ENCODE measurements around the gene NOTCH3. TPM values are rescaled to one million over a fixed set of nuclear protein-coding genes. Genes with fewer than 3 reads are reported as not detected.
A peak's percentile ranks its signal among the peaks of the same experiment; 100 is the strongest.

The NOTCH3 gene
- total RNA-seq = 124 TPM

DNA sequence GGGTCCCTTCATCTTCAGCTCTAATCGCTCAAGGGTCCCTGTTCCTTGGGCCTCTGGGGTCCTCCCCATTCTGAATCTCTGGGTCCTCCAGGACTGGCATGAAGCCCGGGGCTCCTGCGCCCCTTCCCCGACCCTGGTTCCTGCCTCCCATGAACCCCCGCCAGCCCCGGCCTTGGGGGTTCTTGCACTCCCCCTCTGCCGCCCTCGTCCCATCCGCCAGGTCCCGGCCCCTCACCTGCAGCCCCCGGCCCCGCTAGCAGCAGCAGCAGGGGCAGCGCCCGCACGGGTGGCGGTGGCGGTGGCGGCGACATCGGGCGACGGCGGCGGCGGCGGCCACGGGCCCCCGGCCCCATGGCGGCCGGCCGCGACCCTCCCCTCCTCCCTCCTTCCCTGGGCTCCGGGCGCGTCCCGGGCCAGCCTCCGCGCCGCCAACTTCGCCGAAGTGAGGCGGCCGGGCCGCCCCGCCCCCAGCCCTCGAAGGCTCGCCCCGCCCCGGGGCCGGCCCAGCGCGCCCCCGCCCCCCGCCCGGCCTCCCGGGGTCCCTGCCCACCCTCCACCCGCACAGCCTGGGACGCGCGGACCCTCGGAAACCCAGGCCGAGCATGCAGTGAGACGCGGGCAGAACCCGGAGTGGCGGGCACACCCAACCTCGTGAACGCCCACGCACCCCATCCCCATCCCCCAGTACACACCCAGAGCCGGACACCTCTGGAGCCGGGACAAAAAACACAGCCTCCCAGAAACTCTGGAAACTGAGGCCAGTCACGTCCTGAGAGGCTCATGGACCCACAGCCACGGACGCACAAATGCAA is at the start of gene NOTCH3:
TSS of gene NOTCH3 (minus strand) at position 443 of the 812 bp plus-strand sequence. CDS start at position 353, 90 bp downstream.
- intact Hi-C loops (cut with DNase I) = no loop called here
- peak; percentile 63 for DNase-seq (ENCODE audit: low spot score)
- no peak for ATAC-seq

DNA sequence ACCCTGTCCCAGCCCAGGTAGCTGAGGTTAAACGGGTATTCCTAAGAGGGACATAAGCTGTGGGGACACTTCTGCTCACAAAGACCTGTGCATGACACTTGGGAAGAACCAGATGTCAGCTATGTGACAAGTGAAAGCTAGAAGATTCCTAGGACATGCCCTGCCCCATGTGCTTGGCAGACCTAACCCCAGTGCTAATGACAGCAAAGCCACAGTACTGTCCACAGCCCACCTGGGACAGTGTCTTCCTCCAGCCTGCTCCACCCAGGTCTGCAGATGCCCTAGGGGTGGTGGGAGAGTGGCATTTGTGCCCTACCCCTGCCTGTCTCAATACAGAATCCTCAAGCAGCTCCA is 49.8 kb upstream of the NOTCH3 start:
- DNase-seq (ENCODE audit: low spot score) (peak; percentile 42), ATAC-seq (no peak)
- intact Hi-C loops (cut with DNase I) = loop anchor here (5.0 kb wide), 1 partner anchor 73 kb away; no protein-coding TSS in a partner anchor

DNA sequence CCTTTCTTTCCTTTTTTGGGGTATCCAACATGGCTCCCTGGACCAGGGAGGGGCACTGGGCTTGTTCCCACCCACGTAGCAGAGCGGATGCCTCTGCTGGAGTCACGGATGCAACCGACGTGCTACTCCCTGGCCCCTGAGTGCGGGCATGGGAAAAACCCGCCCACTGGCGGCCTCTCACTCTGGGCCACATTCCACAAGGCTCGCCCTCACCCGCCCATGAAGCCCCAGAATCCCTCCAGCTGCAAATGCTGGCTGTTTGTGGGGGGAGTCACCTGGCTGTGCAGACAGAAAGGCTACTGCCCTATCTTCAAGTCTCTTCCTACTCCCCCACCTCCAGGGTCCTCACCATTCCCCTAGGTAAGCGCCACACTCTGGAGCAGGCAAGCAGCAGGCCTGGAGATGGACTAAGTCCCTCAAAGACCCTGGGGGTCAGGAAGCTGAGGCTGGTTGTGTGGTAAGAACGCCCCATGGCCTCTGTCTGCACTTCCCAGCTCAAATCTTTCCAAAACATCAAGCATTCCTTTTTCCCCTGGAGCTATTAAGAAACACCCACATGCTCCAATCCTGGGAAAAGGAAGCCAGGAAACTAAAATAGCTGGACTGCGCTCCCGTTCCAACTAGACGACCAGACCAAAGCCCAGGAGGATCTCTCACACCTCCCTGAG is 49.3 kb upstream of the NOTCH3 start:
- intact Hi-C loops (cut with DNase I) = loop anchor here (5.0 kb wide), 1 partner anchor 73 kb away; no protein-coding TSS in a partner anchor
- DNase-seq (ENCODE audit: low spot score) (peak; percentile 86), ATAC-seq (peak; percentile 69)

DNA sequence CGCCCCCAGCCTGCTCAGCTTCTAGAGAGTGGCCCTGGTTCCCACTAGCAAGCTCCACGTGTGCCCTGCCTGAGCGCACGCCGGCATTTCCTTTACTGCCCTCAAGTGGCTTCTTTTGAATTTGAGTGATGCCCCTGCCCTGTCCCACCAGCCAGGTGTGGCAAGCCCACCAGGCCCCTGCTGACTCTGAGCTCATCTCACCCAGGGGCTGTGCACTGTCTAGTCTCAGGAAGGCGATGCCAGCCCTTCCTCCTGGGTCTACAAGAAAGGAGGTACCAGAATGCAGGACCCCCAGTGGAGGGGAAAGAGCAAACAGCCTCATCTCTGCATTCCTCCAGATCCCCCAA is 48.7 kb upstream of the NOTCH3 start:
- intact Hi-C loops (cut with DNase I) = no loop called here
- DNase-seq (ENCODE audit: low spot score) = no peak
- ATAC-seq = no peak

DNA sequence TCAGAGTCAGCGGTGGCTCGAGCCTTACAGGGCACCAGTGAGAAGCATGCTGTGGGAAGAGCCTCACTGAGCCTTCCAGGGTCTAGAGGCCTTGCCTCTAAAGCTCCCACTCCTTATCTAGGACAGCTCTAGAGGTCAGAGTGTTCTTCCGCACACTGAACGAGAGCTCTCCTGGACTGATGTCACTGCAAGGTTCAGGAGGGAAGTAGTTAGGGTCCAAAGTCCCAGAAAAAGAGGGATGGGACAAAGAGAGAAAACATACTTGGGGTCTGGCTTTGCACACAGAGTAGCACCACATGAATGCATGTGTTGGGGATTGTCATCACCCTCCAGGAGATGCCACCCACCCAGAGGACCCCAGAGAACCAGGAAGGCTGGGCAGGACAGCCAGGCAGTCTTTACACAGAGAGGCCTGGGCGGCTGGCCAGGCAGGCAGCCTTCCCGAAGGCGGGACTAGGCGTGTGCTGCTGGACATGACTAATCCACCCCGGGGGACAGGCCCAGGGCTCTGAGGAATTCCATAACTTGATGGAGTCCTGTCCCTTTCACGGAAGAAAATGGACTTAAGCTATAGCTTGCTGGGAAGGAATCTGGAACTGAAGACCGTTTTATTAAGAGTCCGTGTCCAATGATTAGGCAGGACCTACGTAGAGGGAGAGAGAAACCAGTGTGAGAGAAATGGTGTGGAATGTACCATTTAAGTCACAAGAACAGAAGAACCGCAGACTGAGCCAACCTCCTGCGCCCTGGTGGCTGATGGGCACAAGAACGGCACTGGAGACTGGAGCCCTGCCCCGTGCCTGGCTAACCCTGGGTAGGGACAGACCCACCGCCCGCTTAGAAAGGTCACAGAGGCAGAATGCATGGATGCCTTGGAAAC is 48.1 kb upstream of the NOTCH3 start:
- DNase-seq (ENCODE audit: low spot score) (peak; percentile 88), ATAC-seq (peak; percentile 63)
- intact Hi-C loops (cut with DNase I) = no loop called here

DNA sequence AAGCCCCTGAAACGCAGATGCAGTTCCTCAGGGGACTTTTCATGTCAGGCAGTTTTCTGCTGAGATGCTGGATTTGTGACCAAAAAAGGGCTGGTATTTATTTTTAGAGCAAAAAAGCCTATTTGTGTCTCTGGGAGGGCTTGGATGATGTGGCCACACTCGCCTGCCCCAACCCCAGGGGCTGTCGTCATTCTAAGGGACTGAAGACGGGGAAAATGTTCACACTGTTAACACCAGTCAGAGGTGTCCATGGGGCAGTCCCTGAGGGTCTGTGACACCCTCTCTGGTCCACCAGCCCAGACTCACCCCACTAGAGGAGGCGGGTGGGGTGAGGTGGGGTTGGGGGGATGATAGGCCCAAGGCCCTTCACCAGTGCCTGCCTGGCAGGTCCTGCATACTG is 47.3 kb upstream of the NOTCH3 start:
- intact Hi-C loops (cut with DNase I) = no loop called here
- ATAC-seq (no peak), DNase-seq (ENCODE audit: low spot score) (peak; percentile 55)

DNA sequence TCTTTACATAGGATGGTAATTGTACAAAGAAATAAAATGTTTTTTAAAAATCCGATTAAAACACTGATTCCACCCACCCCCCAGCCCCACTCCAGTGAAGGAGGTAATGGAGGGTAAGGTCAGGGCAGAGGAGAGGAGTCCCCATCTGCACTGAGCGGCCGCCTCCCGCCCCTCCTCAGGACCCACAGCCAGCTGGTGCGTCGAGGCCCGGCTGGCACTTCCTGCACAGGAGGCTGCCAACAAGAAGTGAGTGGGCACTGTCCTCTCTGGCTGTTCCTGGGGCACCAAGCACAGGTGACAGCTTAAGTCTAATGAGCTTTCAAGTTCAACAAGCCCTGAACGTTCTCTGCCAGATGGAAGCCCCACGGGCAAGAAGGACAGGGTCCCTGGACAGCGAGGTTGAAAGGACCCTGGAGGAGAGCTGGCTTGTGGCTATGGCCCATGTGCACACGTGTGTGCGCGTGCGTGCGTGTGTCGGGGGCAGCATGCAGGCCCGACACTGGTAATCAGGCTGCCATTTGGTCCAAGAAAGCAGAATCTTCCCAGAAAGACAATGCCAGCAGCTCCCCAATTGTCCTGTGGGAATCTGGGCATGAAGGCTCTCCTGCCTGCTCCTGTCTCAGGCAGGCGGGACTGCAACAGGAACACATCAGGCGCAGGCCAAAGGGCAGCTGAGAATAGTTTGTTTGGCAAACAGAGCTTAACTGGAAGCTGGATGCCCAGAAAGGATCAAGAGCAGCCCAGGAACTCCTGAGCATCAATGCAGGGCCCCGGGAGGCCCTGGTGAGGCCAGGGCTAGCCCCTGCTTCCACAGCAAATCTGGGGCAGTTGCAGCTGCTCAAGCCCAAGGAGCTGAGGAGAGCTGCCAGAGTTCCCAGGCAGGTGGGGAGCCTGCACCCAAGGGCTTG is 46.6 kb upstream of the NOTCH3 start:
- ATAC-seq = no peak
- intact Hi-C loops (cut with DNase I) = no loop called here
- peak; percentile 55 for DNase-seq (ENCODE audit: low spot score)

DNA sequence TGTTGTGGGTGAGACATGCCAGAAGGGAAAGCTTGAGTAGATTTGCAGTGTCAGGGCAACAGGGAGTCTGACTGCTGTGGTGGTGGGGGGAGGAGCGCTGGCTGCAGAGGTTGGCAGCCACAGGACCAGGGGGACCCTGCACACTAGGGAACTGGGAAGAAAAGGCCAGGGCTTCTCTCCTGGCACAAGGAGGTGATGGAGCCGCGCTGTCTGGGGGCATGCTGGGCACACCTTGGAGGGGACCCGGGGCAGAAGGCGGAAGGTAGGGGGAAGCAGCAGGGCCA is 45.3 kb upstream of the NOTCH3 start:
- ATAC-seq (no peak), DNase-seq (ENCODE audit: low spot score) (peak; percentile 53)
- intact Hi-C loops (cut with DNase I) = no loop called here

DNA sequence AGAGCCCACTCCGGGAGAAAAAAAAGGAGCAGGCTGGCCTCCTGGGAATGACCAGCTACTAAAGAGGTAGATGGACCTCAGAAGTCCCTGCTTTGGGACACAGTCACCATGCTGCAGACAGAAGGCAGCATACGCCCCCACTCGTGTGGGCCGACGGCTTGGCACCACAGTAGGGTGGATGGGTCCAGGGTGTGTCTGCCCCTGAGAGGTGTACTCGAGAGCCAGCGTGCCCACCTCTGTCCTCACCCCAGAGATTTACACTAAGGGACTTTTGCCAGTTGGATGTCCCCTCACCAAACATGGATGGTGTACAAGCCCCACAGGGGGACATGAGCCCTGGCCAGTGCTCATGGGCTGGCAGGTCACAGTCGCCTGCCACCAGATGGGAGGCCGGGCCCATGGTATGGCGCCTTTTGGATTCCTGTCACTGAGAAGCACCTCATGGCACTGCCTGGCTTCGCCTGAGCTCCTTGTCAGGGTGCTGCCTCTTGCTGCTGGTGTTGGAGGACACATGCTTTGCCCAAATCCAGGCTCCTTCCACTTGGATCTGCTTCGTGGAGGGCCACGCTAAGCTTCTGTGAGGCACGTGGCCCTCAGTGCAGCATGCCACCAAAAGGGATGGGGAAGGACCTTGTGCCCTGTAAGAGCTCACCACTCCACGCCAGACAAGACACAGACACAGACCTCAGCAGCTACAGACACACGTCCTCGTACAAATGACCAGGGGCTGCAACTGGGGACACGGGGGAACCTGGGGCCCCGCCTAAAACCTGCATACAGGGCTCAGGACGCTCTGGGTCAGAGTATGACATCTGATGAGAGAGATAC is 44.8 kb upstream of the NOTCH3 start:
- DNase-seq (ENCODE audit: low spot score) (peak; percentile 54), ATAC-seq (no peak)
- intact Hi-C loops (cut with DNase I) = no loop called here

DNA sequence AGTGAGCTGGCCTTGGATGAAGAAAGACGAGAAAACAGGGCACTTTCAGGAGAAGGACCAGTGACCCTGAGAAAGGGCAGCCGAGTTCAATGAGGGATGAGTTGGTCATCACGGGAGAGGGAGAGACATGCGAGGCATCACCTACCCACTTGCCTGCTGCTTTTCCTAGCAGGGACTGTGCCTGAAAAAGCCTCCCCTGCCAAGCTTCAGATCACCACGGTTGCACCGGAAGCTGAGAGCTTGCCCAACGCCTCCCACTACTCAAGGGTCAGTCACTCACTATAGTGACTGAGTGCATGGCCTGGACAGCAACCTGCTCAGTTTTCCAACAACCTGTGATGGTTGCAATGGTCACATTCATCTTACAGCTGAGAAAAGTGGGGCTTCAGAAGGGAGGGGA is 44.0 kb upstream of the NOTCH3 start:
- ATAC-seq = no peak
- intact Hi-C loops (cut with DNase I) = no loop called here
- DNase-seq (ENCODE audit: low spot score) = no peak

DNA sequence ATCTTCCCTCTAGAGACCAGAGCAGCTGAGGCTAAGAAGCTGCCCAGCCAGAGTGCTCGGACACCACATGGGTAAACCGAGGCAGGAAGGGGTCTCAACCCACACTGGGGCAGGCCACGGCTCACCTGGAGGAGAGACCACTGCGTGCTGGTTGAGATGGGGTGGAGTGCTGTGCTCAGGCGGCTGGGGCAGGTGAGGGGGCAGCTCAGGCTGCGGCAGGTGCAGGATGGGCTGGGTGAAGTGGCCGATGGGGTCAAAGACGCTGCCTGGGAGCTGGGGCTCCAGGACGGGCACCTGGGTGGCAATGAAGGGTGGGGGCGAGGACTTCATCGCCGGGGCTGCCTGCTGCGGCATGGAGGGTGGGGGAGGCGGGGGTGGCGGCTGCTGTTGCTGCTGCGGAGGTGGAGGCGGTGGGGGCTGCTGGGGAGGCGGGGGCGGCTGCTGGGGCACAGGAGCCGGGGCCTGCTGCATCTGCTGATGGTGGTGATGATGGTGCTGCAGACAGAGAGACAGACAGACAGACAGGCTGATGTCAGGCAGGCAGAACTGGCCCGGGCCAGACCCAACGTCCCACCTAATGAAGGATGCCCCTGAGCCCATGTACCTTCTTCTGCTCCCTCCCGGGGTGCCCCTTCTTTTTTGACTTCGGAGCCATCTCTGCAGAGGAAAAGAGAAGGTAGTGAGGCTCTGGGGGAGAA is 43.5 kb upstream of the NOTCH3 start:
- DNase-seq (ENCODE audit: low spot score) (no peak), ATAC-seq (no peak)
- intact Hi-C loops (cut with DNase I) = no loop called here

DNA sequence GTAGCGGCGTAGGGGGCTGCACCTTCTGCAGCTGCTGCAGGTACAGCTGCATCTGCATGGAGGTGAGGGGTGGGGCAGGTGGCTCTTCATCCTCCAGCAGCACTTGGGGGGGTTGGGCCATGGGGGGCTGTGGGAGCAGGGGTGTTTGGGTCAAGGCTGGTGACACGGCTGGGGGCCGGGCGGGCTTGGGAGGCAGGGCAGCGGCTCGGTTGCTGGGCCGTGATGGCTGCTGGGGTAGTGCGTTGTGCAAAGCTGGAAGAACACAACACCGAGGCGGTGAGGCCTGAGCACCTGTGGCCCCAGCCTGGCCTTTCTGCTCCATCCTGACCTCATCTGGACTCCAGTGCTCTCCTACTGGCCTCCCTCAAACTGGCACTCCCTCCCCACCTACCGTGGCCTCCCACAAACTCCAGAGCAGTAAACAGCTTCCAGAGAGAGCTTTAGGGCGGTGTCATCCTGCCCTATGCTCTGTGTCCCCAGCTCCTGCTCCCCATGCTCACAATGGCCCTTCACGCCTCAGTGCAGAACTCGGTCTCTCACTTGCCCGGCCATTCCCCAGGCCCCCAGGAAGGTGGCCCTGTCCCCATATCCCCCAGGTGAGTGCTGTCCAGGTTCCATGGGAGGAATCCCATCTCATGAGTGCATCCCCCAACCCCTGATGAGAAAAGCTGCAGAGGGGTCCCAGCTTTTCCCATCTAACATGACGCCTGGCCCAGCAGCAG is 42.6 kb upstream of the NOTCH3 start:
- no peak for ATAC-seq
- intact Hi-C loops (cut with DNase I) = no loop called here
- peak; percentile 52 for DNase-seq (ENCODE audit: low spot score)

DNA sequence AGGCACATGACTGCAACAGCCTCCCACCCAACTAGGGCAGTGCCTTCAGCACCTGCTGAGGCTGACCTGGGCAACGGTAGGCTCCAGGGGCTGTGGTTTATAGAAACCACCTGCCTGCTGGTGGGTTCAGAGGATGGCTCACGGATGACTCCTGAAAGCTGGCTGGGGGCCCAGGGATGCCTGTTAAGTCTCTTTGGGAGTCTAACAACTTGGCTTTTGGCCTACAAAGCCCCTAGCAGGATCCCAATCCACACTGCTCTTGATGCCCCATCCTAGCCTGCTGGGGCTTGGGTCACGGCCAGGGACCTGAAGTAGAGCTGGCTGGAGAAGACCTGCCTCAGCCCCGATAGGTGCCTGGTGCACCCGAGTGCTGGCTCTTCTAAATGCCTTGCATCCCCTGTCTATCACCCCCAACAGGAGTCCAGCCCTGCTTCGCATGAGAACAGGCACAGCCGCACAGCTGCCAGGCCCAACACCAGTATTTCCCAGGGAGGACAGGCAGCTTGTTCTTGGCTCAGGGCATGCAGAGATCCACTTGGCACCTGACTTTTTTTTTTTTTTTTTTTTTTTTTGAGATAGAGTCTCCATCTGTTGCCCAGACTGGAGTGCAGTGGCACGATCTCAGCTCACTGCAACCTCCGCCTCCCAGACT is 40.6 kb upstream of the NOTCH3 start:
- intact Hi-C loops (cut with DNase I) = no loop called here
- DNase-seq (ENCODE audit: low spot score) (peak; percentile 54), ATAC-seq (no peak)

DNA sequence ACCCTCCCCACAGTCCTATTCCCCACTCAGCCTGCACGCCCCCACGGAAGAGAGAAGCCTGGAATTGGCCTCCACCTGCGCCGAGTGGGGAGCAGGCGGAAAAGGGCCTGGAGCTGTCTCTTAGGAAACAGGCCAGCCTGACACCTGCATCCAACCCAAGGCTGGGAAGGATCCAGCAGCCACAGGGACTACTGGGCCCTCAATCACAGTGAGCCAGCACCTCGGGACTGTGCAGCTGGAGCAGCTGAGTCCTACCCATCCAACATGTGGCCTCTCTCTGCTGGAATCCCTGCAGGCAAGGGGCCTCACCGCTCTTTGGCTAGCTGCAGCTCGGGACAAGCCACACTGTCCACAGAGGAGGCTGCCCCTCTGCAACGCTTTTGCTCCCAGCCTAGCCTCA is 39.7 kb upstream of the NOTCH3 start:
- intact Hi-C loops (cut with DNase I) = no loop called here
- ATAC-seq (no peak), DNase-seq (ENCODE audit: low spot score) (peak; percentile 47)

DNA sequence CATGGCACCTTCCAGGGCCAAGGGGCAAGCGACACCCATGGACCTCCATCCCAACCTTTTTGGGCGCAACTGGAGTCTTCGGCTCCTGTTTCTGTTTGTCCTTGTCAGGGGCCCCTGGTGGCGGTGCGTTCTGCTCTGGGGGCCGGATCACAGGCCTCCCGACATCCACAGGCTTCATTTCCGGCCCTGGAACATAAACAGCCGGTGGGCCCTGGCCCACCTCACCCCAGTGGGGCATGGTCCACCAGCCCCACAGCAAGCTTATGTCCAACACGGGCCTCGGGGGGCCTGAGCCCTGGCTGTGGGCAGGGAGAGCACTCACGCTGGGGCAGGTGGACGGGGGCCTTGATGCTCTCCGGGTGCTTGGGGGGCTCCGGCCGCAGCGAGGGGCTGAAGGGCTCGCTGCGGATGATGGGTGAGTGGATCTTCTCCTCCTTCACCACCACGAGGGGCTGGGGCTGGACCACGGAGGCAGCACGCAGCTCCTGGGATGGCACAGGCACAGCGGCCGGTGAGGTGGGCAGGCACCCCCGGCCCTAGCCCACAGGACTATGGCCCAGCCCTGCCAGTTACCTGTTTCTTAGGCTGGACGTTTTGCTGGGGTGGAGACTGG is 38.6 kb upstream of the NOTCH3 start:
- ATAC-seq = no peak
- intact Hi-C loops (cut with DNase I) = no loop called here
- DNase-seq (ENCODE audit: low spot score) = no peak

DNA sequence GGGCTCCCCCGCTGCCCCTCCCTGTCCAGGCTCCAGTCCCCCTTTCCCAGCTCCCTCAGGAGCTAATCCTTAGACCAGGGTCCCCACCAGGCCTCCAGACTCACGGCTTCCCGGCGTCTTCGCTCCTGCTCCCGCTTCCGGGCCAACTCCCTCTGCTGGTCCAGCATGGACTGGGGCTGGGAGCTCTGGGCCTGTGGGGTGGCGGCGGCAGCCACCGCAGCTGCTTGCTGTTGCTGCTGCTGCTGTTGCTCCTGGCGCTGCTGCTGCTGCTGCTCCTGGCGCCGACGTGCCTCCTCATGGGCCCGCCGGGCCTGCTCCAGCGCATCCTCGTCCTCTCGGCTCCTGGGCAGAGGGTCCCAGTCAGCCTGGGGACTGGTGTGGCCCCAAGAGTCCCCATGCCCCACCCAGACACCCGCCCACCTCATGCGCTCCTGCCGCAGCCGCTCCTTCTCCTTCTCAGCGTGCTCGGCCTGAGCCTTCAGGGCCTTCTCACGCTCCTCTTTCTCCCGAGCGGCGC is 37.9 kb upstream of the NOTCH3 start:
- no peak for ATAC-seq
- DNase-seq (ENCODE audit: low spot score) = no peak
- intact Hi-C loops (cut with DNase I) = no loop called here
